SHP77 treated with DMSO at 0.1 percent for 48 hours (cell line): Measurements from ENCODE around the gene SYT14.
"Not testable (repeated sequence)": the region's sequence is repeated elsewhere in the genome, so short reads cannot be mapped to it uniquely, and the experiment has no call there.

Experiments used
- DNase-seq: peaks from one replicate; lab custom pipeline; 2025; lab: John Stamatoyannopoulos, UW

The SYT14 gene

GRCh38 chr1:210027994-210028393, 90.0 kb downstream of the SYT14 start:
- no peak for DNase-seq

GRCh38 chr1:210031473-210031872, 93.5 kb downstream of the SYT14 start:
- no peak for DNase-seq

GRCh38 chr1:210043058-210043457, 105.0 kb downstream of the SYT14 start:
- no peak for DNase-seq

GRCh38 chr1:210049616-210050015, 111.6 kb downstream of the SYT14 start:
- DNase-seq, result no peak

GRCh38 chr1:210050491-210050890, 112.5 kb downstream of the SYT14 start:
- DNase-seq, result not testable (repeated sequence)

GRCh38 chr1:210053126-210053525, 115.1 kb downstream of the SYT14 start:
- no peak for DNase-seq

- no peak for DNase-seq
Observed at GRCh38 chr1:210057593-210057992, 119.6 kb downstream of the SYT14 start.

- DNase-seq, result no peak
Observed at GRCh38 chr1:210061992-210062391, 124.0 kb downstream of the SYT14 start.

- no peak for DNase-seq
Observed at GRCh38 chr1:210070531-210070930, 132.5 kb downstream of the SYT14 start.

- no peak for DNase-seq
Observed at GRCh38 chr1:210072129-210072528, 134.1 kb downstream of the SYT14 start.

GRCh38 chr1:210072896-210073504, 135.0 kb downstream of the SYT14 start:
- DNase-seq, result no peak

- DNase-seq, result no peak
Observed at GRCh38 chr1:210074904-210075303, 136.9 kb downstream of the SYT14 start.

- DNase-seq, result no peak
Observed at GRCh38 chr1:210076620-210077019, 138.6 kb downstream of the SYT14 start.

- DNase-seq, result no peak
Observed at GRCh38 chr1:210081494-210081893, 143.5 kb downstream of the SYT14 start.

GRCh38 chr1:210085359-210085758, 147.3 kb downstream of the SYT14 start:
- DNase-seq, result no peak

- no peak for DNase-seq
Observed at GRCh38 chr1:210087058-210087457, 149.0 kb downstream of the SYT14 start.

- no peak for DNase-seq
Observed at GRCh38 chr1:210089855-210090254, 151.8 kb downstream of the SYT14 start.

- no peak for DNase-seq
Observed at GRCh38 chr1:210092366-210092765, 154.3 kb downstream of the SYT14 start.

GRCh38 chr1:210093461-210093860, 155.4 kb downstream of the SYT14 start:
- no peak for DNase-seq

GRCh38 chr1:210098356-210098755, 160.3 kb downstream of the SYT14 start:
- no peak for DNase-seq

GRCh38 chr1:210099921-210100320, 161.9 kb downstream of the SYT14 start:
- DNase-seq, result no peak

GRCh38 chr1:210104103-210104502, 166.1 kb downstream of the SYT14 start:
- DNase-seq, result no peak

- DNase-seq, result not testable (repeated sequence)
Observed at GRCh38 chr1:210112906-210113305, 174.9 kb downstream of the SYT14 start.

- DNase-seq, result no peak
Observed at GRCh38 chr1:210117198-210117597, 179.2 kb downstream of the SYT14 start.
